Adrenal gland (tissue), 12 donors: ENCODE data around the gene VPS29. TPM values are rescaled to one million over a fixed set of nuclear protein-coding genes. Genes with fewer than 3 reads are reported as not detected.

Source experiments
- DNase-seq, 7 donors: peaks; one replicate each; pipeline ENCODE4 v3.0.0-alpha.2; 2019 to 2020
- H3K27ac ChIP-seq, 5 donors: fragments of 200-600 bp; sonication (generic) in 4 of 5; 1 replicate in 3 of 5; 2 replicates in 2 of 5; pipeline versions ENCODE4 v1.5.1 to v1.8.0; 2016 to 2020; ENCODE audit warnings: mild to moderate bottlenecking in 1 of 5
- H3K27me3 ChIP-seq: fragments of 200-600 bp; 2 replicates; pipeline ENCODE4 v1.8.0; 2021
- H3K36me3 ChIP-seq, 2 donors: fragments of 200-600 bp; replicated peaks in 1 of 2; 1 replicate in 1 of 2; 2 replicates in 1 of 2; pipeline versions ENCODE4 v1.5.1 to v1.8.0; 2018 to 2022
- H3K4me1 ChIP-seq, 2 donors: fragments of 200-600 bp; replicated peaks in 1 of 2; 1 replicate in 1 of 2; 2 replicates in 1 of 2; pipeline versions ENCODE4 v1.5.1 to v1.8.0; 2018 to 2021
- H3K4me3 ChIP-seq, 4 donors: fragments of 200-600 bp; sonication (generic) in 3 of 4; one replicate each; pipeline ENCODE4 v1.5.1; 2016 to 2018
- H3K9me3 ChIP-seq, 3 donors: fragments of 200-600 bp; sonication (generic) in 1 of 3; replicated peaks in 1 of 3; 1 replicate in 2 of 3; 2 replicates in 1 of 3; pipeline versions ENCODE4 v1.5.1 to v1.8.0; 2016 to 2021
- CTCF ChIP-seq, 6 experiments: fragments of 450-650 bp in 4 of 6; fragments of 200-600 bp in 2 of 6; sonication (generic) in 1 of 6; IDR thresholded peaks; 1 replicate in 5 of 6; 2 replicates in 1 of 6; pipeline versions ENCODE4 v1.5.1 to v1.8.0; 2016 to 2021; ENCODE audit warnings: antibody characterized with exemption in 6 of 6, mild to moderate bottlenecking in 2 of 6, moderate library complexity in 1 of 6
- POLR2A ChIP-seq, 2 donors: fragments of 450-650 bp; IDR thresholded peaks; one replicate each; pipeline ENCODE4 v1.6.1; 2017; ENCODE audit warnings: antibody characterized with exemption in 2 of 2, mild to moderate bottlenecking in 2 of 2, moderate library complexity in 1 of 2
- WGBS, 4 donors: extraction: QIAGEN DNeasy Blood & Tissue Kit in 2 of 4; methylation state at CpG; one replicate each; pipeline versions ENCODE4 v1.1.5 to v1.1.7; 2013 to 2017; 5-methylcytosine and 5-hydroxymethylcytosine counted together
- intact Hi-C, 2 donors: fragments of 100-400 bp; cut with DNase I; formaldehyde crosslinking; loops; one replicate each; pipeline versions ENCODE4 v1.14.1 to v1.15.0; 2022 to 2023
- polyA plus RNA-seq, 3 donors: library from polyadenylated mRNA; stranded (reverse); fragments of 200-250 nt in 2 of 3; fragments of 350-450 nt in 1 of 3; fragmentation: Illumina TruSeq in 1 of 3; extraction: RNeasy Lipid Tissue Mini Kit (QIAGEN cat#74804) in 1 of 3; gene quantifications; one replicate each; pipeline ENCODE4 v1.2.3, GENCODE V29; 2013 to 2014
- total RNA-seq, 9 donors: library from RNA; depleted of rRNA in 4 of 9; stranded (reverse); fragments of >200 nt in 4 of 9; fragments of 120-200 nt in 1 of 9; fragmentation: NEBNext Ultra II Directional in 1 of 9; extraction: Animal tissue kit (Norgen Biotek cat#: 25700) in 1 of 9; gene quantifications; one replicate each; pipeline versions ENCODE4 v1.1.0 to v1.2.4, GENCODE V29; 2013 to 2023
- donor health status: healthy with polysubstance abuse.
- donor health status: Bipolar disorder and iron deficiency.
- donor health status: DM: yes; HTN: yes; CAD: no.
- donor health status: DM: no; HTN: no; CAD: no.
- donor health status: DM: no; HTN: no; CAD: no.
- donor health status: DM: yes; HTN: yes; CAD: no.

VPS29 gene
- total and polyA plus RNA-seq, 12 donors, result 56.7 to 263 (median 112) TPM

DNA sequence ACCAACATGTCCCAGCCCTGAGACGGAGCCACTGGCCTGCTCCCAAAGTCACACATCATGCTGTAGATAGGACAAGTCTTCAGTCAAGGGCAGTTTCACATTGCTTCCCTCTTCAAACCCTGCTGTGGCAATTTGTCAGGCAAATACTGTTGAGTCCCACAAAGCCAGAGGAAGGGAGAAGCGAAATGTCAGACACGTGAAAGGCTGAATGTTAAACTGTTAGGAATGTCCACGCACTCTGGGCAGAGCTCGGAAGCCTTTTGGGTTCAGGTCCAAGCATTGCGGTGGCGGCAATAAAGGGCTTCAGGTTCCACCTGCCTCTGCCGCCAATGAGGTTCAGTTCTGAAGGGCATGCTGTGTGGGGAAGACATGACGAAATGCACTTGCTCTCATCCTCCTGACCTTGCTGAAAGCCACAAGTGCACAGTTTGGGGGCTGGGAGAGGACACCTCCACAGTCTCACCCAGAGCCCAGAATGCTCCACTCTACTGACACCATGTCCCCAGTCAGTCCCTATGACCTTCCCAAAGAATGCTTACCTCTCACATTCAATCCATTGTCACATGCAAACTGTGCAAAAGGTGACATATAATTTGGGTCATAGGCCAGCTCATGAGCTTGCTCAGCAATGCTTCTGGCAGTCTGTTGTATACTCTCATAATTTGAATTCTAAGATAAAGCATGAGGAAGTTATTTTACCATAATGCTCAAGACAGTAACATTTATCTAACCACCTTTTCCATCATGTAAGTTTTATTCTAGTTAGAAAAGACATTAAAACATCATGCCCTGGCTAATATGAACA is 35.9 kb upstream of the VPS29 start:
- H3K4me3 ChIP-seq, result no peak overlapping the region
- peaks cover 0 to 33% of the 10 kb centered on the region in 2 donors for H3K36me3 ChIP-seq
- H3K4me1 ChIP-seq, result peaks cover 18 to 20% of the 10 kb centered on the region in 2 donors
- DNase-seq, result peak; percentile 40 to 86 (median 80)
- WGBS, 4 donors, result 43 to 56% (median 52%) methylated on average over 9 of the region's 9 CpGs
- H3K9me3 ChIP-seq, result no peaks in the 10 kb centered on the region
- H3K27ac ChIP-seq, result peak overlapping the region; percentile 12 to 86 (median 75)
- intact Hi-C loops, result no loop called here
- no peaks in the 10 kb centered on the region for H3K27me3 ChIP-seq
- TF ChIP-seq POLR2A (IDR thresholded peaks at IDR 0.05), result peak in 1 of 2 donors; percentile 18
- TF ChIP-seq CTCF (IDR thresholded peaks at IDR 0.05), result no peak

- H3K27ac ChIP-seq, result peak overlapping the region; percentile 12 to 86 (median 75)
- WGBS, 4 donors, result 77 to 88% (median 81%) methylated on average over 4 of the region's 4 CpGs
Observed at GRCh38 chr12:110536834-110537604, 35.1 kb upstream of the VPS29 start.

DNA sequence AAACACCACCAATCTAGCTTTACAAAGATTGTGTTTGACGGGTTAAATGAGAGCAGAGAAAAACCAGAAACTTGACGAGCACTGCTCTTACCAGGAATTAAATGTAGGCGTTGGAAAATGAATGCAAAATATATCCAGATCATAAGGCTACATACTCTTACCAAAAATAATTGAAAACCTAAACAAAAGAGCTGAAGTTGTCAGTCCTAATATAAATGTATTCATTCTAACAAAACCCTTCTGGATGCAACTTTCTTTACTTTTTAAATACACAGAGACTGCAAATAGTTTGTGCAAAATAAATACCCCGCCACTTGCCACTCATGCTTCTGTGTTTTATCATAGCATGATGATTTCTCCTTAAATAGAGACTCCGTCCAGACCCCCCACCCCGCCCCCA is 32.9 kb upstream of the VPS29 start:
- TF ChIP-seq POLR2A (IDR thresholded peaks at IDR 0.05) (no peak), CTCF (IDR thresholded peaks at IDR 0.05) (no peak)
- intact Hi-C loops, result no loop called here
- H3K27ac ChIP-seq, result no peak overlapping the region
- no peak overlapping the region for H3K4me3 ChIP-seq
- H3K9me3 ChIP-seq, result no peaks in the 10 kb centered on the region
- 94 to 95% (median 94%) methylated on average over 6 of the region's 6 CpGs for whole genome bisulfite sequencing, 4 donors
- H3K4me1 ChIP-seq, result peaks cover 27 to 31% of the 10 kb centered on the region in 2 donors
- H3K27me3 ChIP-seq, result no peaks in the 10 kb centered on the region
- DNase-seq, result no peak
- H3K36me3 ChIP-seq, result peaks cover 0 to 33% of the 10 kb centered on the region in 2 donors

More at GRCh38 chr12:110536834-110537604, 35.1 kb upstream of the VPS29 start:
- peaks cover 0 to 33% of the 10 kb centered on the region in 2 donors for H3K36me3 ChIP-seq
- no peaks in the 10 kb centered on the region for H3K9me3 ChIP-seq
- no peak for DNase-seq
- TF ChIP-seq POLR2A (IDR thresholded peaks at IDR 0.05) (no peak), CTCF (IDR thresholded peaks at IDR 0.05) (no peak)
- intact Hi-C loops, result no loop called here
- no peak overlapping the region for H3K4me3 ChIP-seq
- no peaks in the 10 kb centered on the region for H3K27me3 ChIP-seq
- peaks cover 18 to 20% of the 10 kb centered on the region in 2 donors for H3K4me1 ChIP-seq

- TF ChIP-seq POLR2A (IDR thresholded peaks at IDR 0.05) (no peak), CTCF (IDR thresholded peaks at IDR 0.05) (no peak)
- Histone ChIP-seq H3K27me3 (no peaks in the 10 kb centered on the region), H3K27ac (no peak overlapping the region), H3K4me1 (peaks cover 27 to 31% of the 10 kb centered on the region in 2 donors), H3K36me3 (peaks cover 0 to 21% of the 10 kb centered on the region in 2 donors), H3K9me3 (no peaks in the 10 kb centered on the region), H3K4me3 (no peak overlapping the region)
- intact Hi-C loops, result no loop called here
- no peak for DNase-seq
- 71 to 79% (median 76%) methylated on average over 6 of the region's 6 CpGs for WGBS, 4 donors
Observed at GRCh38 chr12:110533607-110534006, 31.7 kb upstream of the VPS29 start.
